A549 (cell line): ENCODE data around the gene VENTX.

Experiments used
- CEBPB ChIP-seq, 2 experiments: fragments of >200 bp in 1 of 2; sonication (Bioruptor Twin) in 1 of 2; formaldehyde crosslinking in 1 of 2; IDR thresholded peaks; 2 replicates each; pipeline ENCODE4 v1.6.1; 2012 to 2016
- POLR2A ChIP-seq: IDR thresholded peaks from 2 replicates; pipeline ENCODE4 v1.6.1; 2012; ENCODE audit warnings: mild to moderate bottlenecking, low read length
- REST ChIP-seq: fragments of 200-600 bp; sonication (generic); IDR thresholded peaks from 2 replicates; pipeline ENCODE4 v1.6.1; 2016; ENCODE audit warnings: antibody characterized with exemption, mild to moderate bottlenecking, moderate library complexity

DNA sequence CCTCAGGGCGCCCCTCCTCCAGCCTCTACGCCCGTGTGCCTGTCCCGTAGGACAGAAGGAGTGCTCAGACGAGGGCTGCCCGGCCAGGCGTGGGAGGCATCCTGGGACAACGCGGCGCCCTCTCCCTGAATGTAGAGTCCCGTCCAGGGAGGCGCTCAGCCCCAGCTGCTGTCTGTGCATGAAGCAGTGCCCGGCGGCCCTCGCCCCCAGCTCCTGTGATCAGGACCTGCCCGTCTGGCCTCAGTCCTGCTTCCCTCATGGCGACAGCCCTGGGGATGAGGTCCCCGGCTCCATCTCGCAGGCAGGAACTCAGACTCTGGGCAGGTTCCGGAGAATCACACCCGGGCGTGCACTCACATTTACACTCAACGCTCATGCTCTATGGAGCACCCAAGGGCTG, 32.5 kb upstream of the VENTX start:
- TF ChIP-seq REST (no peak), CEBPB (IDR thresholded peaks at IDR 0.05) (no peak), POLR2A (no peak)
